AG08395 (cell line): ENCODE measurements around the gene FGFRL1.

Experiments
- DNase-seq: peaks from one replicate; pipeline ENCODE4 v3.0.0; 2012; ENCODE audit warnings: mixed read lengths, low spot score

Gene FGFRL1

GRCh38 chr4:1040344-1041146, 29.1 kb downstream of the FGFRL1 start:
- no peak for DNase-seq

GRCh38 chr4:1041147-1041935, 29.9 kb downstream of the FGFRL1 start:
- DNase-seq, result no peak

GRCh38 chr4:1041936-1042330, 30.5 kb downstream of the FGFRL1 start:
- DNase-seq, result no peak

GRCh38 chr4:1042352-1043055, 31.1 kb downstream of the FGFRL1 start:
- no peak for DNase-seq

GRCh38 chr4:1043162-1043561, 31.7 kb downstream of the FGFRL1 start:
- no peak for DNase-seq

- peak; percentile 96 for DNase-seq
Measured at GRCh38 chr4:1043651-1044468, 32.4 kb downstream of the FGFRL1 start.

GRCh38 chr4:1044469-1045192, 33.2 kb downstream of the FGFRL1 start:
- DNase-seq, result no peak

GRCh38 chr4:1045193-1045594, 33.8 kb downstream of the FGFRL1 start:
- DNase-seq, result no peak

- no peak for DNase-seq
Measured at GRCh38 chr4:1045595-1046201, 34.3 kb downstream of the FGFRL1 start.

GRCh38 chr4:1046581-1047011, 35.2 kb downstream of the FGFRL1 start:
- peak; percentile 61 for DNase-seq

GRCh38 chr4:1047106-1047975, 35.9 kb downstream of the FGFRL1 start:
- no peak for DNase-seq

GRCh38 chr4:1047976-1048772, 36.7 kb downstream of the FGFRL1 start:
- DNase-seq, result no peak

- no peak for DNase-seq
Measured at GRCh38 chr4:1048773-1049590, 37.6 kb downstream of the FGFRL1 start.

GRCh38 chr4:1049591-1049905, 38.1 kb downstream of the FGFRL1 start:
- no peak for DNase-seq

GRCh38 chr4:1050486-1051213, 39.2 kb downstream of the FGFRL1 start:
- DNase-seq, result no peak

GRCh38 chr4:1051472-1051871, 40.0 kb downstream of the FGFRL1 start:
- no peak for DNase-seq

GRCh38 chr4:1052231-1052671, 40.8 kb downstream of the FGFRL1 start:
- no peak for DNase-seq
